Esophagus (tissue), 2 donors: ENCODE results near the gene POLR2C. TPM values are rescaled to one million over a fixed set of nuclear protein-coding genes. Genes with fewer than 3 reads are reported as not detected.

Experiments
- H3K27ac ChIP-seq, 2 donors: one replicate each; pipeline ENCODE4 v1.5.1; 2013; ENCODE audit warnings: low read depth in 2 of 2, mild to moderate bottlenecking in 2 of 2, inconsistent platforms in 1 of 2, low read length in 1 of 2, moderate library complexity in 1 of 2
- H3K27me3 ChIP-seq, 2 donors: one replicate each; pipeline ENCODE4 v1.6.1; 2013; ENCODE audit warnings: low read length in 2 of 2, control low read depth in 1 of 2, mild to moderate bottlenecking in 1 of 2; ENCODE audit not compliant: insufficient read depth in 2 of 2, control insufficient read depth in 1 of 2
- H3K36me3 ChIP-seq, 2 donors: one replicate each; pipeline ENCODE4 v1.6.1; 2013; ENCODE audit warnings: low read length in 1 of 2; ENCODE audit not compliant: control insufficient read depth in 2 of 2, insufficient read depth in 2 of 2
- H3K4me1 ChIP-seq, 2 donors: one replicate each; pipeline ENCODE4 v1.6.1; 2013; ENCODE audit warnings: low read length in 1 of 2; ENCODE audit not compliant: control insufficient read depth in 2 of 2, insufficient read depth in 2 of 2
- H3K4me3 ChIP-seq, 2 donors: one replicate each; pipeline ENCODE4 v1.5.1; 2013; ENCODE audit warnings: low read length in 2 of 2, mild to moderate bottlenecking in 2 of 2, low read depth in 1 of 2, moderate library complexity in 1 of 2
- H3K9me3 ChIP-seq, 2 donors: one replicate each; pipeline ENCODE4 v1.6.1; 2013; ENCODE audit warnings: mild to moderate bottlenecking in 2 of 2, low read depth in 1 of 2, low read length in 1 of 2, moderate library complexity in 1 of 2; ENCODE audit not compliant: control insufficient read depth in 2 of 2, insufficient read depth in 1 of 2
- WGBS, 2 donors: extraction: QIAGEN DNeasy Blood & Tissue Kit; methylation state at CpG; one replicate each; pipeline ENCODE4 v1.1.7; 2013; 5-methylcytosine and 5-hydroxymethylcytosine counted together
- polyA plus RNA-seq, 2 donors: library from polyadenylated mRNA; stranded (reverse); fragments of 200-250 nt; gene quantifications; one replicate each; pipeline ENCODE4 v1.2.3, GENCODE V29; 2013
- donor health status: healthy with polysubstance abuse.
- donor health status: Bipolar disorder and iron deficiency.

The POLR2C gene
- polyA plus RNA-seq, 2 donors: 18.5 to 34.0 TPM

DNA sequence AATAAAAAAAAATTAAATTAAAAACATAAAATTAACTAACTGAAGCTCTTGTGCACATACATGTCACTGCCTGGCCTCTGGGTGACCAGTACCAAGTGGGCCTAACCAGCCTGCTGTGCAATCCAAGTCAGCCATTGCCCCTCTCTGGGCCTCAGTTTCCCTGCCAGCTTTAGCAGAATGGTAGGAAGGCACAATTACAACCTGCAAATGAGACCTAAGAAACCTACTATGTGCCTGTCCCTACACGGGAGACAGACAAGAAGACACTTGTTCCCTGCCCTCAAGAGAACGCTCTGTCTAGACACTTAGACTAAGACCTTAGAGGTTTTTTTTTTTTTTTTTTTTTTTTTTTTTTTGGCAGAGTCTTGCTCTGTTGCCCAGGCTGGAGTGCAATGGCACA is 17.0 kb upstream of the POLR2C start:
- Histone ChIP-seq H3K27ac (no peak overlapping the region), H3K9me3 (peaks cover 0 to 2% of the 10 kb centered on the region in 2 donors), H3K4me3 (no peak overlapping the region), H3K36me3 (no peaks in the 10 kb centered on the region), H3K4me1 (peaks cover 0 to 6% of the 10 kb centered on the region in 2 donors), H3K27me3 (no peaks in the 10 kb centered on the region)
- WGBS, 2 donors: 89 to 91% methylated on average over 2 of the region's 2 CpGs

DNA sequence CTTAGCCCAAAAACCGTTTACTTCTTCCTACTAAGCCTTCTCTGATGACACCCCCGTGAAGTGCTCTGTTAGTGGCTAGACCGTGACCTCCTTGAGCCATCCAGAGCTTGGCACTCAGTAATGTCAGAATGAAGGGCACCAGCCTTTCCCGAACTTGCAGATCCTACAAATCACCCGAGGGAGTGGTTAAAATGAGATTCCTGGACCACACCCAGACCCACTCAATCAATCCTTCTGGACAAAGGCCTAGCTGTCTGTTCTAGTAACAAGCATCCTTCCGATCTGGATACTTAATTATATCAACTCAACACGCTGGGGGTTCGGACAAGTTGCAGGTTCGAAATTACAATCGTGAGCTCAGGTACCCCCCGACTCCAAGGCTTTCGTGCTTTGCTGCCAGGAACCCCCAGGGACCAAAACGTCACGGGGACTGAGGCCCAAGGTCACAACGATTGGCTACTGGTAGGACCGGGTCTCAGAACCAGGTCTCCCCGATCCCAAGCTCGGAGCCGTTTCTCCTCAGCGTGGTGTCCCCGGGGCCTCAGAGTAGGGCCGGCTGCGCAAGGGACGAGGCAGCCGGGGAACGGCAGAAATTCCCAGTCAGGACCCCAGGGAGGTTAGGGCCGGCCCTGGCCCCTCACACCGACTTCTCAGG is 15.8 kb upstream of the POLR2C start:
- H3K27me3 ChIP-seq: no peaks in the 10 kb centered on the region
- peaks cover 0 to 6% of the 10 kb centered on the region in 2 donors for H3K4me1 ChIP-seq
- peaks cover 0 to 3% of the 10 kb centered on the region in 2 donors for H3K36me3 ChIP-seq
- WGBS, 2 donors: 2 to 3% methylated on average over 28 of the region's 28 CpGs
- no peaks in the 10 kb centered on the region for H3K9me3 ChIP-seq
- H3K4me3 ChIP-seq: peak overlapping the region; percentile 96 to 97
- H3K27ac ChIP-seq: peak overlapping the region; percentile 84 to 93

DNA sequence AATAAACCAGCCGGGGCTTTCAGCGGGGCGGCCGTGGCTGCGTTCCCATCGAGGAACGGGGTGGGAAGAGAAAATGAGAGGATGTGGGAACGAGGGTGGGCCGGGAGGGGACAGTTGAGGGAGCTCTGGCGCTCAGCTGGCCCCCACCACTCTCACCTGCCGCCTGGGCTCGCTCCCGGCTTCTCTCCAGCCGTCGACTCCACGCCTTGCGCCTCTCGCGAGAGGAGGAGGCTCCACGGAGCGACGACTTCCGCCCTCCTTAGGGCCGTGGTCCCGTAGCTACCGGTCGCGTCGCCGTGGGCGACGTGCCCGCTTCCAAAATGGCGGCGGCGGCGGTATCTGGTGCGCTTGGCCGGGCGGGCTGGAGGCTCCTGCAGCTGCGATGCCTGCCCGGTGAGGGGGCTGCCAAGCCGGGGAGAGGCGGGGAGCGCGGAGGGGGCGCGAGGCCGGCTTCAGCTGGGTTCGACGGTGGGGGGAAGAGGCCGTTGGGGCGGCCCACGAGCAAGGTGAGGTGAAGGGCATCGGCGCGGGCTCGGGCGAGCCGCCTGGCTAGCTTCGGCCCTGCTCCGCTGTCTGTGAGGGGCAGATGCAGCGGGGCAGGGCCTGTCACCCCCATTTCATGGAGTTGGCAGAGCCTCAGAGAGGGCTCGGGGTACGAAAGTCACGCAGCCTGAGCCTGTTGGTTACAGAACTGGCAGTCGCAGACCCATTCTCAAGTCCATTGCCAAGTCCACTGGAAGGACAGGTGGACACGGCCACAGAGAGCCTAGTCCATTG is 15.1 kb upstream of the POLR2C start, which contains the start of the genes CIAPIN1 and COQ9:
TSS of gene CIAPIN1 (minus strand) at position 200 of the 777 bp plus-strand sequence. CDS start 6,457 bp downstream, outside the sequence.
TSS of gene COQ9 (plus strand) at position 294 of the 777 bp plus-strand sequence. CDS start at position 321, 27 bp downstream.
- H3K27me3 ChIP-seq: no peaks in the 10 kb centered on the region
- peaks cover 0 to 3% of the 10 kb centered on the region in 2 donors for H3K36me3 ChIP-seq
- H3K27ac ChIP-seq: peak within 1 kb of the TSS; percentile 87 to 93
- no peaks in the 10 kb centered on the region for H3K9me3 ChIP-seq
- H3K4me1 ChIP-seq: peaks cover 0 to 6% of the 10 kb centered on the region in 2 donors
- 0 to 1% methylated on average over 52 to 68 of the region's 68 CpGs for WGBS, 2 donors
- peak within 1 kb of the TSS; percentile 96 to 97 for H3K4me3 ChIP-seq

GRCh38 chr16:57452021-57452420 is 10.5 kb upstream of the POLR2C start:
- no peak overlapping the region for H3K27ac ChIP-seq
- H3K36me3 ChIP-seq: peaks cover 11 to 25% of the 10 kb centered on the region in 2 donors
- H3K9me3 ChIP-seq: no peaks in the 10 kb centered on the region
- H3K4me3 ChIP-seq: no peak overlapping the region
- no peaks in the 10 kb centered on the region for H3K27me3 ChIP-seq
- peaks cover 0 to 3% of the 10 kb centered on the region in 2 donors for H3K4me1 ChIP-seq
- WGBS, 2 donors: 91 to 94% methylated on average over 10 of the region's 10 CpGs

- no peaks in the 10 kb centered on the region for H3K9me3 ChIP-seq
- peaks cover 2% of the 10 kb centered on the region in 2 donors for H3K4me1 ChIP-seq
- 0 to 1% methylated on average over 14 to 16 of the region's 16 CpGs for WGBS, 2 donors
- H3K4me3 ChIP-seq: peak overlapping the region; percentile 83 to 96
- H3K27me3 ChIP-seq: no peaks in the 10 kb centered on the region
- peak overlapping the region; percentile 33 to 44 for H3K27ac ChIP-seq
- peaks cover 13 to 27% of the 10 kb centered on the region in 2 donors for H3K36me3 ChIP-seq
Observed at GRCh38 chr16:57462978-57463362, 491 bp downstream of the POLR2C start.

DNA sequence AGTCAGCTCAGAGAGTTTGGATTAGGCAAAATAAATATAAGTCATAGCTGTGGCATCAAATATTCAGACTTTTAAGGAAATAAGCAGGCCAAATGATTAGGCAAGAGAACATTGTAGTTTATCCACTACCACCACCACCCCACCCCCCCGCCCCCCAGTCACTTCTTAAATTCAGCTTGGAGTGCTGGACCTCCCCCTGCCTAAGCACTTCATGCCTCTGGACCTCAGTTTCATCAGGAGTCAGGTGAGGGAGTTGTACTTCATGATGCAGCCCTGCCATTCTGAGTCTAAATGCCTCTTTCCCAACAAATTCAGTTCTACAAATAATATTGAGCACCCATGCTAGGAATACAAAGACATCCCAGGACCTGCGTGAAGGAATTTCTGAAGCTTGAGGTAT is 2.0 kb downstream of the POLR2C start:
- Histone ChIP-seq H3K9me3 (no peaks in the 10 kb centered on the region), H3K4me3 (no peak overlapping the region), H3K27ac (no peak overlapping the region), H3K27me3 (no peaks in the 10 kb centered on the region), H3K4me1 (peaks cover 2 to 3% of the 10 kb centered on the region in 2 donors), H3K36me3 (peaks cover 19 to 31% of the 10 kb centered on the region in 2 donors)
- WGBS, 2 donors: 88 to 94% methylated on average over 2 of the region's 2 CpGs

DNA sequence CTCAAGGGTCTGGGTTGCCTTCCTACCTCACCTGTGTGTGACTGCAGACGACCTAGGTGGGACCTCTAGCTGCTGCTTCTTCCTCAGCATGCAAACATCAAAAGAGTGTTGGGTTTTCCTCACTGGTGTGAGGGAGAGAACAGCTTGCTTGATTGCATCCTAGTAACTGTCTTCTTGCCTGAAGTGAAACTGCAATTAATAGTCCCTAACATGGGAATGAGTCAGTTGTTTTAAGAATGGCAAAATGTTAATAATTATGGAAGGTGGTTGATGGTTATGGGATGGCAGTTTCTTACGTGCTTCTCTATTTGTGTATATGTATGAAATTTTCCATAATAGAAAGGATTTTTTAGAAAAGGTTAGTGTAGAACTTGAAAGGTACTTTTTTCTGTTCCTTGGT is 5.9 kb downstream of the POLR2C start:
- H3K4me1 ChIP-seq: peaks cover 2 to 7% of the 10 kb centered on the region in 2 donors
- WGBS, 2 donors: 81 to 88% methylated on average over 2 of the region's 2 CpGs
- H3K9me3 ChIP-seq: no peaks in the 10 kb centered on the region
- H3K27ac ChIP-seq: no peak overlapping the region
- no peak overlapping the region for H3K4me3 ChIP-seq
- peaks cover 46 to 47% of the 10 kb centered on the region in 2 donors for H3K36me3 ChIP-seq
- H3K27me3 ChIP-seq: no peaks in the 10 kb centered on the region

DNA sequence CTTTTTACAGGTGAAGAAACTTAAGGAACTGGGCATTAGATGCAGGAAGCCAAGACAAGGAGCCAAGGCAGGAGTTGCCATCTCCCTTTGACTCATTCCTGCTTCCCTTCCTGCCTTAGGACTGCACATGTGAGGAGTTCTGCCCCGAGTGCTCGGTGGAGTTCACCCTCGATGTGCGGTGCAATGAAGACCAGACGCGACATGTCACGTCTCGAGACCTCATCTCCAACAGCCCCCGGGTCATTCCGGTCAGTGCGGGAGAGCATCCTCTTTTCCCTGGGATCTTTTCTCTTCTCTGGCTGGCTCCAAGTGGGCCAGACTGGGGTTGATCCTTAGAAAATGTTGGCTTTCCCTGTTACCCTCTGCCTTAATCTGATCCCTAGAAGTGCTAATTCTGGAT is 6.6 kb downstream of the POLR2C start:
- no peak overlapping the region for H3K4me3 ChIP-seq
- no peak overlapping the region for H3K27ac ChIP-seq
- WGBS, 2 donors: 89 to 93% methylated on average over 11 of the region's 11 CpGs
- peaks cover 0 to 7% of the 10 kb centered on the region in 2 donors for H3K4me1 ChIP-seq
- H3K9me3 ChIP-seq: no peaks in the 10 kb centered on the region
- no peaks in the 10 kb centered on the region for H3K27me3 ChIP-seq
- peaks cover 46 to 54% of the 10 kb centered on the region in 2 donors for H3K36me3 ChIP-seq

- H3K27ac ChIP-seq: no peak overlapping the region
- H3K4me1 ChIP-seq: peaks cover 0 to 7% of the 10 kb centered on the region in 2 donors
- H3K27me3 ChIP-seq: no peaks in the 10 kb centered on the region
- WGBS, 2 donors: 55 to 71% methylated on average over 9 of the region's 9 CpGs
- no peaks in the 10 kb centered on the region for H3K9me3 ChIP-seq
- H3K36me3 ChIP-seq: peaks cover 46 to 59% of the 10 kb centered on the region in 2 donors
- H3K4me3 ChIP-seq: no peak overlapping the region
Observed at GRCh38 chr16:57469917-57470470, 7.5 kb downstream of the POLR2C start.
